Astrocyte (in vitro differentiated cells and primary cell): ENCODE measurements around the gene ZNF485. TPM values are rescaled to one million over a fixed set of nuclear protein-coding genes. Genes with fewer than 3 reads are reported as not detected.

Experiments used
- DNase-seq: peaks from one replicate; pipeline ENCODE4 v3.0.0-alpha.2; 2010; ENCODE audit warnings: low read depth
- FAIRE-seq: peaks from 2 replicates; lab custom pipeline; 2011; peaks lifted over from hg19 to GRCh38; lab: Jason Lieb, UNC
- H2AFZ ChIP-seq: 2 replicates; pipeline ENCODE4 v1.6.0; 2012; ENCODE audit warnings: low read depth, low read length, inconsistent platforms
- H3K27ac ChIP-seq: 2 replicates; pipeline ENCODE4 v1.5.1; 2011; ENCODE audit warnings: low read depth, low read length, inconsistent platforms
- H3K27me3 ChIP-seq: 2 replicates; pipeline ENCODE4 v1.6.0; 2011; ENCODE audit warnings: low read length, inconsistent platforms; ENCODE audit not compliant: insufficient read depth
- H3K36me3 ChIP-seq: 2 replicates; pipeline ENCODE4 v1.5.1; 2011; ENCODE audit warnings: low read length, inconsistent platforms; ENCODE audit not compliant: insufficient read depth
- H3K4me1 ChIP-seq: 2 replicates; pipeline ENCODE4 v1.5.1; 2011; ENCODE audit warnings: low read length, inconsistent platforms; ENCODE audit not compliant: insufficient read depth
- H3K4me2 ChIP-seq: 2 replicates; pipeline ENCODE4 v1.6.0; 2012; ENCODE audit warnings: low read length, inconsistent platforms
- H3K4me3 ChIP-seq: 2 replicates; pipeline ENCODE4 v1.5.1; 2011; ENCODE audit warnings: low read depth, mild to moderate bottlenecking, low read length, inconsistent platforms; ENCODE audit not compliant: insufficient read depth
- H3K79me2 ChIP-seq: 2 replicates; pipeline ENCODE4 v1.6.0; 2012; ENCODE audit warnings: mild to moderate bottlenecking, low read length, inconsistent platforms; ENCODE audit not compliant: insufficient read depth
- H3K9ac ChIP-seq: 2 replicates; pipeline ENCODE4 v1.6.0; 2012; ENCODE audit warnings: mild to moderate bottlenecking, low read length, inconsistent platforms
- H3K9me3 ChIP-seq: 2 replicates; pipeline ENCODE4 v1.5.1; 2012; ENCODE audit warnings: low read depth, mild to moderate bottlenecking, low read length, inconsistent platforms; ENCODE audit not compliant: insufficient read depth
- H4K20me1 ChIP-seq: 2 replicates; pipeline ENCODE4 v1.6.0; 2012; ENCODE audit warnings: low read length, inconsistent platforms; ENCODE audit not compliant: insufficient read depth
- H3K27ac Mint-ChIP-seq: one replicate; pipeline ENCODE4 v1.8.0; 2021; ENCODE audit warnings: mild to moderate bottlenecking, mixed read lengths; ENCODE audit not compliant: unreplicated experiment
- H3K27me3 Mint-ChIP-seq: one replicate; pipeline ENCODE4 v1.8.0; 2021; ENCODE audit warnings: low read depth, mixed read lengths; ENCODE audit not compliant: unreplicated experiment
- H3K36me3 Mint-ChIP-seq: one replicate; pipeline ENCODE4 v1.8.0; 2021; ENCODE audit warnings: low read depth, mixed read lengths; ENCODE audit not compliant: unreplicated experiment
- H3K4me1 Mint-ChIP-seq: one replicate; pipeline ENCODE4 v1.8.0; 2021; ENCODE audit warnings: low read depth, mixed read lengths; ENCODE audit not compliant: unreplicated experiment
- H3K4me3 Mint-ChIP-seq: one replicate; pipeline ENCODE4 v1.8.0; 2021; ENCODE audit warnings: mild to moderate bottlenecking, moderate library complexity, mixed read lengths; ENCODE audit not compliant: unreplicated experiment
- H3K9me3 Mint-ChIP-seq: one replicate; pipeline ENCODE4 v1.8.0; 2021; ENCODE audit warnings: mild to moderate bottlenecking, mixed read lengths; ENCODE audit not compliant: unreplicated experiment
- EZH2 ChIP-seq: IDR thresholded peaks from 2 replicates; pipeline ENCODE4 v1.6.1; 2012; ENCODE audit warnings: mild to moderate bottlenecking, low read length, inconsistent platforms; ENCODE audit not compliant: insufficient read depth
- total RNA-seq: library from RNA; stranded (reverse); gene quantifications from 2 replicates; pipeline ENCODE4 v1.2.1, GENCODE V29; 2021
- TF ChIP-seq, protein P1 (sequence below): IDR thresholded peaks from 2 replicates; pipeline ENCODE4 v1.5.1; 2011; ENCODE audit warnings: low read depth, mild to moderate bottlenecking, inconsistent platforms, low read length, moderate library complexity; ENCODE audit not compliant: insufficient read depth

ZNF485 gene
- total RNA-seq, 1 donor from 2014 or later: 4.3 TPM

GRCh38 chr10:43594944-43595589 lies 11.2 kb upstream of the ZNF485 start:
- Histone ChIP-seq H3K4me1 (no peaks in the 10 kb centered on the region), H4K20me1 (no peaks in the 10 kb centered on the region), H3K9me3 (no peaks in the 10 kb centered on the region), H3K27ac (no peak overlapping the region), H3K27me3 (no peaks in the 10 kb centered on the region), H3K4me3 (no peak overlapping the region), H3K4me2 (peak overlapping the region; percentile 69), H3K36me3 (no peaks in the 10 kb centered on the region), H3K79me2 (no peaks in the 10 kb centered on the region), H3K9ac (no peak overlapping the region), H2AFZ (peak overlapping the region; percentile 58)
- no peak overlapping the region for H3K27ac Mint-ChIP-seq
- H3K4me3 Mint-ChIP-seq: no peak overlapping the region
- H3K4me1 Mint-ChIP-seq: peaks cover 7% of the 10 kb centered on the region
- TF ChIP-seq EZH2: no peak
- TF ChIP-seq, protein P1, sequence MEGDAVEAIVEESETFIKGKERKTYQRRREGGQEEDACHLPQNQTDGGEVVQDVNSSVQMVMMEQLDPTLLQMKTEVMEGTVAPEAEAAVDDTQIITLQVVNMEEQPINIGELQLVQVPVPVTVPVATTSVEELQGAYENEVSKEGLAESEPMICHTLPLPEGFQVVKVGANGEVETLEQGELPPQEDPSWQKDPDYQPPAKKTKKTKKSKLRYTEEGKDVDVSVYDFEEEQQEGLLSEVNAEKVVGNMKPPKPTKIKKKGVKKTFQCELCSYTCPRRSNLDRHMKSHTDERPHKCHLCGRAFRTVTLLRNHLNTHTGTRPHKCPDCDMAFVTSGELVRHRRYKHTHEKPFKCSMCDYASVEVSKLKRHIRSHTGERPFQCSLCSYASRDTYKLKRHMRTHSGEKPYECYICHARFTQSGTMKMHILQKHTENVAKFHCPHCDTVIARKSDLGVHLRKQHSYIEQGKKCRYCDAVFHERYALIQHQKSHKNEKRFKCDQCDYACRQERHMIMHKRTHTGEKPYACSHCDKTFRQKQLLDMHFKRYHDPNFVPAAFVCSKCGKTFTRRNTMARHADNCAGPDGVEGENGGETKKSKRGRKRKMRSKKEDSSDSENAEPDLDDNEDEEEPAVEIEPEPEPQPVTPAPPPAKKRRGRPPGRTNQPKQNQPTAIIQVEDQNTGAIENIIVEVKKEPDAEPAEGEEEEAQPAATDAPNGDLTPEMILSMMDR: no peak
- H3K36me3 Mint-ChIP-seq: no peaks in the 10 kb centered on the region
- peaks cover 15% of the 10 kb centered on the region for H3K27me3 Mint-ChIP-seq
- peaks cover 17% of the 10 kb centered on the region for H3K9me3 Mint-ChIP-seq
- no peak for FAIRE-seq
- DNase-seq: no peak

GRCh38 chr10:43595739-43596298 lies 10.4 kb upstream of the ZNF485 start:
- Histone ChIP-seq H3K27me3 (no peaks in the 10 kb centered on the region), H3K4me2 (peak overlapping the region; percentile 69), H2AFZ (peak overlapping the region; percentile 26), H3K9ac (no peak overlapping the region), H3K4me1 (no peaks in the 10 kb centered on the region), H4K20me1 (no peaks in the 10 kb centered on the region), H3K27ac (no peak overlapping the region), H3K4me3 (no peak overlapping the region), H3K79me2 (no peaks in the 10 kb centered on the region), H3K36me3 (no peaks in the 10 kb centered on the region), H3K9me3 (no peaks in the 10 kb centered on the region)
- Mint-ChIP-seq H3K4me3 (no peak overlapping the region), H3K4me1 (peaks cover 7% of the 10 kb centered on the region), H3K27ac (peak overlapping the region; percentile 72), H3K9me3 (peaks cover 18% of the 10 kb centered on the region), H3K27me3 (peaks cover 15% of the 10 kb centered on the region), H3K36me3 (no peaks in the 10 kb centered on the region)
- TF ChIP-seq, protein P1: no peak
- TF ChIP-seq EZH2: no peak
- no peak for DNase-seq
- no peak for FAIRE-seq

DNA sequence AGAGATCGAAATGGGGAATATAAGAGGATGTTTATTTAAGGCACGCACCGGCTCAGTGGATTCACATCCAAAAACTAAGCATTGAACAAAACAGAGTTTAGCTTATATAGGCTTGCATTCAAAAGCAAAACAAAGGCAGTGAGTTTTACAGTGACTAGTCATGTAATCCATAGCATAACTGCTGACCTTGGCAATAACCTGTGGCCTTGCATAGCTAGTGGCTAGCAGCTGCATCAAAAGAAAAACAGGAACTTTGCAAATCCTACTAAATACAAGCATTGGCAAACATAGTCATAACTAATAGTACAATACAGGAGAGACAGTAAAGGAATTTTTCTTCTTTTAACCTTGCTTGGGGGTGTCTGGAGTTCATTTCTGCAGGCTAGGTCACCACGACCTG lies 9.7 kb upstream of the ZNF485 start:
- H3K27ac ChIP-seq: no peak overlapping the region
- H3K36me3 ChIP-seq: no peaks in the 10 kb centered on the region
- Mint-ChIP-seq H3K27me3 (peaks cover 19% of the 10 kb centered on the region), H3K4me3 (no peak overlapping the region), H3K27ac (no peak overlapping the region), H3K9me3 (peaks cover 20% of the 10 kb centered on the region), H3K36me3 (no peaks in the 10 kb centered on the region), H3K4me1 (peaks cover 7% of the 10 kb centered on the region)
- DNase-seq: no peak
- no peaks in the 10 kb centered on the region for H3K79me2 ChIP-seq
- H2AFZ ChIP-seq: no peak overlapping the region
- no peaks in the 10 kb centered on the region for H4K20me1 ChIP-seq
- TF ChIP-seq EZH2: no peak
- TF ChIP-seq, protein P1: no peak
- no peaks in the 10 kb centered on the region for H3K4me1 ChIP-seq
- H3K9me3 ChIP-seq: no peaks in the 10 kb centered on the region
- H3K4me2 ChIP-seq: no peak overlapping the region
- no peak overlapping the region for H3K9ac ChIP-seq
- no peak overlapping the region for H3K4me3 ChIP-seq
- no peaks in the 10 kb centered on the region for H3K27me3 ChIP-seq
- no peak for FAIRE-seq
